ENCODE data around the gene TMEM125.

DNA sequence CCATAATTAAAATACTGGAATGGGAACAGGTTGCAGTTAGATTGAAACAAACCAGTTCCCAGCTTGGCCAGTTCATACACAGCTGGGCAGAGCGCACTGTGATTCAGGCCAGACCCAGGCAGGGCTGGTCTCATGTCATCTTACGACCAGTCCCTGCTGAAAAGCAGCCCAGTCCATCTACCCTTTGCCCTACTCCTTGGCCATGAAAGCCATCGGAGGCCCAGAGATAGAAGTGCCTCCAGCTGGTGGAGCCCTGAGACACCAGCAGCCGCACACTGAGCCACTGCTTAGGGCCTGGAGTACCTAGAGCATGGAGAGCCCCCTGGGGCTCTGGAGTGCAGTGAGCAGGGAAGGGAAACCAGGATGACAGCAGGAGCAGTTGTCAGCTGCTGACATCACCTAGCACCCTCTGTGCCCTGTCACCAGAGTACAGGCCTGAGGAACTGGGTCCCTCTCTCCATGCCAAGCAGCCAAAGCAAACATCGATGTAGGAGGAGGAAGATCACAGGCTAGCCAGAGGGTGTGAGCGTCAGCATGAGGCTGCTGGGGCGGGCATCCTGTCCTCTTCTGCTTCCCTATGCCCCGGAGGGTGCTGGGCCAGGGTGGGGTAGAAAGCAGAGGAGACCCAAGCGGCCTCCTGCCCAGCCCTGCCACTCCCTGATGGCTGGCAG lies 34.2 kb upstream of the TMEM125 start:
- TF ChIP-seq, protein P1, sequence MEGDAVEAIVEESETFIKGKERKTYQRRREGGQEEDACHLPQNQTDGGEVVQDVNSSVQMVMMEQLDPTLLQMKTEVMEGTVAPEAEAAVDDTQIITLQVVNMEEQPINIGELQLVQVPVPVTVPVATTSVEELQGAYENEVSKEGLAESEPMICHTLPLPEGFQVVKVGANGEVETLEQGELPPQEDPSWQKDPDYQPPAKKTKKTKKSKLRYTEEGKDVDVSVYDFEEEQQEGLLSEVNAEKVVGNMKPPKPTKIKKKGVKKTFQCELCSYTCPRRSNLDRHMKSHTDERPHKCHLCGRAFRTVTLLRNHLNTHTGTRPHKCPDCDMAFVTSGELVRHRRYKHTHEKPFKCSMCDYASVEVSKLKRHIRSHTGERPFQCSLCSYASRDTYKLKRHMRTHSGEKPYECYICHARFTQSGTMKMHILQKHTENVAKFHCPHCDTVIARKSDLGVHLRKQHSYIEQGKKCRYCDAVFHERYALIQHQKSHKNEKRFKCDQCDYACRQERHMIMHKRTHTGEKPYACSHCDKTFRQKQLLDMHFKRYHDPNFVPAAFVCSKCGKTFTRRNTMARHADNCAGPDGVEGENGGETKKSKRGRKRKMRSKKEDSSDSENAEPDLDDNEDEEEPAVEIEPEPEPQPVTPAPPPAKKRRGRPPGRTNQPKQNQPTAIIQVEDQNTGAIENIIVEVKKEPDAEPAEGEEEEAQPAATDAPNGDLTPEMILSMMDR (IDR thresholded peaks at IDR 0.05) = no peak
- no peak for TF ChIP-seq ZFX (IDR thresholded peaks at IDR 0.05; ENCODE audit: borderline replicate concordance)
